NCI-H524 treated with DMSO at 0.1 percent for 48 hours (cell line): Measurements from ENCODE around the gene MAGED2.
"Not testable (repeated sequence)": the region's sequence is repeated elsewhere in the genome, so short reads cannot be mapped to it uniquely, and the experiment has no call there.

Source experiments
- DNase-seq: peaks from one replicate; lab custom pipeline; 2025; lab: John Stamatoyannopoulos, UW

Gene MAGED2

DNA sequence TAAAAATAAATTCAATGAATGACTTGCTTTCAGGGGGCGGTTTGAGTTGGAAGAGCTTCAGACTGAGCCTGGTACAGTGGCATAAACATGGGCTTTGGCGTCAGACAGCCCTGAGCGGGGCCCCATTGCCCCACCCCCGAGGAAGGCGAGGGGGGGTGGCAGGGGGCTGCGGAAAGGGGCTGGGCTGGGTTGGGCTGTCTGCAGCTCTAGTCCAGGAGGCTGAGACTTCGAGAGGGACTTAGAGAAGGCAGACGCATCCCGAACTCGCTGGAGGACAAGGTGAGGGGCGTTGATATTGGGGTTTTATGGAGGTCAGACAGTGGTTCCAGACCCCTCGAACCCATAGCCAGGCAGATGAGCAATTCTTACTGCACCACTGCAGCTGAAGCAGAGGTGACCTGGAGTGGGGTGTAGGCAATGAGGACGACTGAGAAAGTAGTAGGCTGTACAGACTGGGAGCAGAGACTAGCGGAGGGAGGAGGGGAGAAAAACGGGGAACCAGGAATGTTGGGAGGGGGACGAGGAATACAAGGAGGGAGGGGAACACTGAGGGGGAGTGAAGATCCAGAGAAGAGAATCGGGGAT, at the start of gene MAGED2:
MAGED2 (plus strand) TSS at position 222 of the 585 bp plus-strand sequence. CDS start 1,587 bp downstream, outside the sequence.
- DNase-seq, result no peak

DNA sequence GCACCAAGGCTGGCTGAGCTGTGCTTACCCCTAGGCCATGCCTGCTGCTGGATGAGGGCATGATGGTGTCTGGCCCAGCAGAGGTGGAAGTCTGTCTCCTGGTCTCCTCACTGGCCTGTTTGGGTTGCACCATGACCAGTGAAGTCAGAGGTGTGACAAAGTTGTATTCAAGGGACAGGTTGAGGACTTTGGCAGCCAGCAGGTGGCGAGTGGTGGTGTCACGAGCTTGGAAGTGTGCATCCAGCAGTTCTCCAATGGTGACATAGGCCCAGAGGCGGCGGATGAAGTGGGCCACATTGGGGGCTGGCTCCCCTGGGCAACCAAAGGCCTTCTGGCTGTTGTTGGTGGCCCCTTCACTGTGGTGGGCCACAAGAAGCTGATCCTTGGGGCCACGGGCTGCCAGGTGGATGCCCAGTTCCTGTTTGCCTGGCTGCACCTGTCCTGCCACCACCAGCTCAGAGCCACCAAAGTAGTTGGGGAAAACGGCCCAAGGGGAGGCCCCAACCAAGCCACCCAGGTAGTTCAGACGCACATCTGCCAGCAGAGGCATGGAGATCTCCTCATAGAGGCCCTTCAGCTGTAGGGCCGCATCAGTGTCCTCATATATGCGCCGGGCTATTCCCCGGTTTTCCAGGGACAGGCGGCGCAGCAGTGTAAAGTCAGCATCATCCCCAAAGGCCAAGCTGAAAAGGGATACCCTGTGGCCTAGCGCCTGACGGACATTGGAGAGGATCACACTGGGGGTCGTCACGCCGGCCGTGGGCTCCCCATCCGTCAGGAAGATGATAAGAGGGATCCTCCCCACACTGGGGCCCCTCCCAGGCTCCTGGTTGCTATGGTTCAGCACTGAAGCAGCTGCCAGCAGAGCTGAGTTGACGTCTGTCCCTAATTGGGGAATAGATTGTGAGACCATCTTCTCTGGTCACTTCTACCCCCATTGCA, 49.2 kb upstream of the MAGED2 start:
- no peak for DNase-seq

DNA sequence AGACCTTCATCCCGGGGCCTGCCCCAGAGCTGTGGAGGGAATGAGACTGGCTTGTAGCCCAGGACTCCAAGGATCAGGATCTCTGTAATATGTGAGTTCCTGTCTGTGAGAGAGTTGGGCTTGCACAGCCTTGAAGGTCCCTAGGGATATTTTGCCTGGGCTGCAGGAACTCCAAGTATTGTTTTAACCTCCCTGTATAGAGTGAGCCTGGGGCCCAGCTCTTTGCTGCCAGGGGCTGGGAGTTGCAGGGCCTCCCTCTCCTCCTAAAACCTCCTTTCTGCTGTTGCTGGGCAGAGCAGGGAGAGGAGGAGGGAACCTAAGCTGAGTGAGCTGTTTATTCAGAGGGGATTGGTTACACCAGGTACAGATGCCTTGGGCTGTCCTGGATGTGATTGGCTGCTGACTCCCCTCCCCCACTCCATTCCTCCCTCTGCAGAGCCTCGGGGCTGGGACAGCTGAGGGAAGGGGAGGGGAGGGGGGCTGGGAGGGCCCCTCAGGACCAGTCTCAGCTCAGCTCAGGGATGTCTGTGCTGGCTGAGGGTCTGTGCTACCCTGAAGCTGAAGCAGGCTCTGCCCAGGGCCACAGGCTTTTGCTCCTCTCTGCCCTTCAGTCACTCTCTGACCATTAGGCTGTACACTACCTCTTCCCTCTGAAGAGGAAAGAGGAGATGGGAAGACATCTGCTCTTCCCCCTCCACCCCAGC, 33.0 kb upstream of the MAGED2 start:
- peak; percentile 47 for DNase-seq

GRCh38 chrX:54776061-54776460, 31.5 kb upstream of the MAGED2 start:
- DNase-seq, result no peak

- DNase-seq, result no peak
Measured at GRCh38 chrX:54776987-54777672, 30.4 kb upstream of the MAGED2 start.

GRCh38 chrX:54785901-54786300, 21.6 kb upstream of the MAGED2 start:
- DNase-seq, result no peak

DNA sequence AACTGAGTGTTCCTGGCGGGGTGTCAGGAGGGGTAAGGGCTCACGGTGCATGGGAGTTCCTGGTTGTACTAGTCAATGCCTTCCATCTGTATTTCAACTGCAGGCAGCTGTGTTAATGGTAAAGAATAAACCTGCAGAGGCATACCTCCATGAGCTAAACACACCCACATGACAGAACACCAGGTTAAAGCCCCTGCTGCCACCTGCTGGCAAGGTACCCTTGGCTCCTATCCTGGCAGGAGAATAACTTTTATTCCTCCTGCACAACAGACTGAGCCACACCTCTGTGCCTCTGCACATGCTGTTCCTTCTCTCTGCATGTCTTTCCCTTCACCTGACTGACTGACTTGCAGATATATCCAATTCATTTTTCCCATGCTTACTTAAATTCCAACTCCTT, 20.6 kb upstream of the MAGED2 start:
- DNase-seq, result no peak

DNA sequence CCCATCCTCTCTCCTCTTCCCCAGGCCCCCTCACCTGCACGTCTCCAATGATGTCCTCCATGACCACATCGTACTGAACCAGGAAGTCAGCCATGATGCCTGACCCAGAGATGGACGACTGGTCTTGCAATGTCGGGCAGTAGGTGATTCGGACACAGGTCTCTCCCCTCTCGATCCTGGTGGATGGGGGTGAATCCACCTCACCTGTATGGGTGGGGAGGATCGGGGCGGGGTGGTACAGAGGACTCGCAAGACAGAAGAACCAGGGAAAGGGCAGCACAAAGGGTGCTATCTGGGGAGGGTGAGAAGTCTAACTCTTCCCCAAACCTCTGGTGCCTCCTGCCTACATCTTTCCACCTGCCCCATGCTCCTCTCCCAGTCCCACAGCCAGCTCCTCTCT, 19.1 kb upstream of the MAGED2 start:
- DNase-seq, result no peak

GRCh38 chrX:54789405-54789804, 18.1 kb upstream of the MAGED2 start:
- DNase-seq, result not testable (repeated sequence)

GRCh38 chrX:54794028-54794427, 13.5 kb upstream of the MAGED2 start:
- no peak for DNase-seq

DNA sequence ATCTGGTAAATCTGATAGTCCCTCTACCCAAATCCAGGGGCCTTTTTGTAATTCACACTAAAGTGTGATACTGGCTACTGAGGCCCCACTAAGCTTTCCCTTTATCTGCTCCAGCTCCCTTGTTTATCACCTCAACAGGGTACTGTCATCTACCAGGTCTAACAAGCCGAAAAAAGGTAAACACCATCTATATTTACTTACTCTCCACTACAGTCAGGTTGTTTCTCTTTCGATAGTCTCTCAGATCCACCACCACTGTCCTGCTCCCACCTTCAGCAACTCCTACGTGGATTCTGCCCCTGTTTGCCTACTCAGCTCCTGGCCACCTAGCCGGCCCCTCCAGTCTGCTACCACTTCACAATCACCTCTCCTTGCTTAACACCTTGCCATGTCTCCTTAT, 12.8 kb upstream of the MAGED2 start:
- no peak for DNase-seq

DNA sequence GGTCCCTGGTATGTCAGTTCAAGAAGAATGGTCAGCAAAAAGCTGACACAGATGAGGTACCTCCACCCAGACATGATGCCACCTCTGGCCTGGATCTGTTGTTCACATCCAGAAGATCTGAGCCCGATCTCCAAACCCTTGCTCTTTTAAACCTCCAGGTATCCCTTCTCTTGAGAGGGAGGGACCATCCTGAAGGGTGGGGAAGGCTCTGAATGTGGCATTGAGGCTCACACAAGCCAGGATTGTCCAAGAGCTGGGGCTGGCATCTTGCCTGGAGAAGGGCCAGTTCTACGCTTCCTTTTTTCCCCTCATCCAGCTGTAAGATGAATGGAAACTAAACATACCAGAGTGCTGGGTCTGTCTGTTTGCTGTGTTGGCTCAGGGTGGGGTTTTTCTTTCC, 9.4 kb upstream of the MAGED2 start, which contains the start of gene ITIH6:
ITIH6 (minus strand) TSS at position 119 of the 400 bp plus-strand sequence; CDS start at position 74, 45 bp downstream.
- no peak for DNase-seq

- no peak for DNase-seq
Measured at GRCh38 chrX:54799046-54799445, 8.5 kb upstream of the MAGED2 start.

GRCh38 chrX:54808109-54808604, 612 bp downstream of the MAGED2 start:
- DNase-seq, result peak; percentile 51

DNA sequence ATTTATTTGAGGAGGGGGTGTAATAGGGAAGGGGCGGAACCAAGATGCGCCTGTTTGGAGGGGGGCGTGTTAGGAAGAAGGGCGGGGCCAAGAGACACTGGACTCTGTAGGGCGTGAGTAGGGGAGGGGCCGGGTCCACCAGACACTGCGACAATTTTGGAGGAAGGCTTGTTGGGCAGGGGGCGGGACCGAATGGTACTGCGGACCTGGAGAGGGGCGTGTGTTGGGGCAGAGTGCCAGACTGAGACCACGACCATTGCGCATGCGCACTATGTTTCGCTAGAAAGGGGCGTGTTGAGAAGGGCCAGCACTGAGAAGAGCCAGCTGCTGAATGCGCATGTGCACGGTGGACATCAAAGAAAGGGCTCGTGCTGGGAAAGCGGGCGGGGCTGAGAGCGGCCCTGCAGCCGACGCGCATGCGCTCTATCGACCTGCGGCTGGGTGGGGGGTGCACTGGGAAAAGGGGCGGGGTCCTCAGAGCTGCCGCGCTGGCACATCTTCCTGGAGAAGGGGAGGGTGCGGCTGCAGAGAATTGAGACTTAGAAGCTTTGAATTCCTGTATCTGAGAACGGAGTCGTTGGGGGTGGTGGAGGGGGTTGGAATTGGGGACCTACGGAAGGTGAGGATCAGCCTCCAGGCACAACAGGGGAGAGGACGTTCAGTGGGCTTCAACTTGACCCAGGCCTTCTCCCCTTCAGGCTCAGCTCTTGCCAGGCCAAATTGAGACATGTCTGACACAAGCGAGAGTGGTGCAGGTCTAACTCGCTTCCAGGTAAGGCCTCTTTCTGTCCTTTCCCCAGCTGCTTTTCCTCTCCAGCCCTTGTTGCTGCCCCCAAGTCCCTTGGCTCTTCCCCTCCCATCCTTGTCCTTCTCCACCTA, 1.3 kb downstream of the MAGED2 start:
- DNase-seq, result peak; percentile 93

GRCh38 chrX:54810532-54810931, 3.0 kb downstream of the MAGED2 start:
- DNase-seq, result no peak

- DNase-seq, result no peak
Measured at GRCh38 chrX:54811301-54811885, 3.8 kb downstream of the MAGED2 start.

DNA sequence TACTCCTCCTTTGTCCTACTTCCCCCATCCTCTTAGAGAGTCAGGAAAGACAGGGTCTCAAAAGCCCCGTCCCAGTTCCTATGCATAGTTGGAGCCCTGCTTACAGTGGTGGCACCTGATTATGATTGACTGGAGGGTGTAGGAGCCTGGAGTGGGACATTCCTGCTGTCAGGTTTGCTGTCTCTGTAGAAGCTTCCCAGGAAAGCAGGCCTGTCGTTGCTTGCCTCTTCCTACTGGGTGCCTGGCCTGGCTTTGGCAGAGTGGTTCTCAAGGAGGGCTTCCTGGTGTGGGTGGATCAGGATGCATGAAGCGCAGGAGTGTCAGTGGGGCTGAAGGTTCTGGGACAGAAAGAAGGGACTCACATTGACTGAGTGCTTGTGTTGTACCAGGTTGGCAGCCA, 4.8 kb downstream of the MAGED2 start:
- no peak for DNase-seq

DNA sequence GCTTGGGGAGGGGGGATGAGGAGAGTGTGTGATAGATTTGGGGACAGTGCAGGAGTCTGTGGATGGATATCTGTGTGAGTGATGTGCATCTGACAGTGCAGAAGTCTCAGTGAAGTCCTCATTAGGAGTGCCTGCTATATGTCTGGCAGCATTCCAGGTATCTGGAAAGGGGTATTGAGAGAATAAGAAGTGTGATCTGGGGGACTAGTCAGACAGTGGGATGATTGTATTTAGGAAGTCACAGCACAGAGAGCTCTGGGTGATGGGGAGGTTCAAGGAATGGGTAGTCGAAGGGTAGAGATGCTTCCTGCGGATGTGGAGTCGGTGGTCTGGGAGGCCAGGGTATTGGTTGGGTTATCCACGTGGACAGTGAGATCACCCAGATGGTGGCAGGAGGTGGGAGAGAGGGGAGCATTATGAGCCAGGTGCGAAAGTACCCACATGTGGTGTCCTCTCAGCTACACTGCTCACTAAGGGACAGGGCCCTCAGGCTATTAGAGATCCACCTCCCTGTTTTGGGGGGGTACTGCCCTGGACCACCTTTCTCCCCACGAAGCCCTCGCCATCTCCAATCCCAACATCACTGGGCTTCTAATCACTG, 9.8 kb downstream of the MAGED2 start:
- no peak for DNase-seq

- DNase-seq, result no peak
Measured at GRCh38 chrX:54818221-54818620, 10.7 kb downstream of the MAGED2 start.
